ENCODE data around the gene NUFIP1. TPM values are rescaled to one million over a fixed set of nuclear protein-coding genes. Genes with fewer than 3 reads are reported as not detected.

Gene NUFIP1
- total RNA-seq, 4 donors from 2014 or later, result 2.7 to 4.4 (median 3.7) TPM

DNA sequence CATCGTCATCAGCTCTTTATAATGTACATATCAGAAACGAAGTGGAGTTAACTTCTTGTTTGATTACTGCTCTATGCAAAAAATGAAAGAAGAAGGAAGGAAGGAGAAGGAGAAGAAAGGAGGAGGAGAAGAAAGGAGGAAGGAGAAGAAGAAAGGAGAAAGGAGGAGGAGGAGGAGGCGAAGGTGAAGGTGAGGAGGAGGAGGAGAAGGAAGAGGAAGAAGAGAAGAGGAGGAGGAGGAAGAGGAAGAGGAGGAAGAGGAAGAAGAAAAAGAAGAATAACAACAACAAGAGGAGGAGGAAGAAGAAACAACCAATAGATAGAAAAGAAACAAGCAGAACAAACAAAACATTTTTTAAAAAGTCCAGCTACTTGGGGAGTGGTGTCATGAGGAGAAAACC lies 13.1 kb downstream of the NUFIP1 start:
- TF ChIP-seq, protein P1, sequence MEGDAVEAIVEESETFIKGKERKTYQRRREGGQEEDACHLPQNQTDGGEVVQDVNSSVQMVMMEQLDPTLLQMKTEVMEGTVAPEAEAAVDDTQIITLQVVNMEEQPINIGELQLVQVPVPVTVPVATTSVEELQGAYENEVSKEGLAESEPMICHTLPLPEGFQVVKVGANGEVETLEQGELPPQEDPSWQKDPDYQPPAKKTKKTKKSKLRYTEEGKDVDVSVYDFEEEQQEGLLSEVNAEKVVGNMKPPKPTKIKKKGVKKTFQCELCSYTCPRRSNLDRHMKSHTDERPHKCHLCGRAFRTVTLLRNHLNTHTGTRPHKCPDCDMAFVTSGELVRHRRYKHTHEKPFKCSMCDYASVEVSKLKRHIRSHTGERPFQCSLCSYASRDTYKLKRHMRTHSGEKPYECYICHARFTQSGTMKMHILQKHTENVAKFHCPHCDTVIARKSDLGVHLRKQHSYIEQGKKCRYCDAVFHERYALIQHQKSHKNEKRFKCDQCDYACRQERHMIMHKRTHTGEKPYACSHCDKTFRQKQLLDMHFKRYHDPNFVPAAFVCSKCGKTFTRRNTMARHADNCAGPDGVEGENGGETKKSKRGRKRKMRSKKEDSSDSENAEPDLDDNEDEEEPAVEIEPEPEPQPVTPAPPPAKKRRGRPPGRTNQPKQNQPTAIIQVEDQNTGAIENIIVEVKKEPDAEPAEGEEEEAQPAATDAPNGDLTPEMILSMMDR (IDR thresholded peaks at IDR 0.05), result no peak
- TF ChIP-seq POLR2A (IDR thresholded peaks at IDR 0.05) (no peak), EP300 (IDR thresholded peaks at IDR 0.05) (no peak)
- Histone ChIP-seq H3K9me3 (no peaks in the 10 kb centered on the region), H3K4me1 (peaks cover 0 to 18% (median 3%) of the 10 kb centered on the region in 4 donors), H3K27ac (no peak overlapping the region), H3K27me3 (no peaks in the 10 kb centered on the region), H3K4me3 (no peak overlapping the region), H3K36me3 (peaks cover 0 to 65% (median 0%) of the 10 kb centered on the region in 3 donors)
- DNase-seq (ENCODE audit: low spot score in 2 of 2), result no peak
- 89 to 93% methylated on average over 3 of the region's 3 CpGs for WGBS, 2 donors

DNA sequence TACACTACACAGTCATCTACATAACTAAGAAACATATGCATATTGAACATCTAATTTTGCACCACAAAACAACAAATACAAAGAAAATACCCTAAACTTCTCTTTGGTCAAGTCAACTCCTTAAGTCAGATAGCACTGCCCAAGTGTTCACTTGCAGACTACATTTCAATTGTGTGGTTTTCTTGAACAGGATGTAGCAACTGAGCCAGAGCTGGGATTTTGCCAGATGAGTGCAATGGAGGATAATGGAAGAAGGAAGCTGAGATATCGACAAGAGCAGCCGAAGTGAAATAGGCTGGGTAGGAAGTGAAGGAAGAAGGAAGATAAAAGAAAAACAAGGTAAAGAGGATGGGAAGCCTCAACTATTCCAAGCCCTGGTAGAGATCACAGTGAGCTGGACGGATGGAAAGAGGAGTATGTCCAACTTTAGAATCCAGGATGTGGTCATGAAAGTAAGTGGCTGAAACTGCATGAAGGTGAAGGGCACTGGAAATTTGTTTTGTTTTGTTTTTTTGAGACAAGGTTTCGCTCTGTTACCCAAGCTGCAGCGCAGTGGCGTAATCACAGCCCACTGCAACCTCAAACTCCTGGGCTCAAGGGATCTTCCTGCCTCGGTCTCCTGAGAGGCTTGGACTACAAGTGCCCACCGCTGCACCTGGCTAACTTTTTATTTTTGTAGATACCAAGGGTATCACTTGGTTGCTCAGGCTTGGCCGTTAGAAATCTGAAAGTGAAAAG lies 15.0 kb downstream of the NUFIP1 start:
- H3K4me3 ChIP-seq, result no peak overlapping the region
- H3K36me3 ChIP-seq, result peaks cover 0 to 50% (median 0%) of the 10 kb centered on the region in 3 donors
- H3K27ac ChIP-seq, result no peak overlapping the region
- H3K27me3 ChIP-seq, result no peaks in the 10 kb centered on the region
- H3K9me3 ChIP-seq, result no peaks in the 10 kb centered on the region
- TF ChIP-seq, protein P1 (IDR thresholded peaks at IDR 0.05), result no peak
- TF ChIP-seq EP300 (IDR thresholded peaks at IDR 0.05), result no peak
- TF ChIP-seq POLR2A (IDR thresholded peaks at IDR 0.05), result no peak
- peaks cover 0 to 26% (median 4%) of the 10 kb centered on the region in 4 donors for H3K4me1 ChIP-seq
- peak in 1 of 2 donors; percentile 63 for DNase-seq (ENCODE audit: low spot score in 2 of 2)
- 75 to 78% methylated on average over 9 of the region's 9 CpGs for WGBS, 2 donors

DNA sequence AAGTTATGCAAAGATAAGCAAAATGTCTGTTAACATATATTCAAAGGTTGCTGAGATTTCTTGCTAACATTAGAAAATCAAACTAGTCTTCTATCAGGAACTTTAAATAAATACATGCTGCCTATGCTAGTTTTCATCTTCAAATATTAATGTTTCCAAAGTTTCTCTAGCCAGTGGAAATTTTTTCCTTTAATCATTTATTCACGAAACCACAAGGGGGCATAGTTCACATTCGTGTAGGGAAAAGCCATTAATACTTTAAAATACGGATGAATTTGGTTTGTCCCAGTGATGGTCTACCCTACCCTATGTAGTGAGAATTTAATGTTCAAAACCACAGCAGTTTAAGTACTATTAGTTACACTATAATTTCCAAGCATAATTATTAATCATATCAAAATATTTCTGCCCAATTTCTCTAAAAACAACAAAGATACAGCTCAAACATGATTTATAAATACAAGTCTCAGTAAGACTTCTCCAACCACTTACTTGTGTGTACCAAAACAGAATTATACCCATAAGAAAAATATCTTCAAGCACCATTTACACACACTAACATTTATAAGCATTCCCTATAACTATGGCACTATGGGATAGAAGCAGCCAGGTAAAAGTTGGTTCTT lies 16.2 kb downstream of the NUFIP1 start:
- Histone ChIP-seq H3K4me3 (no peak overlapping the region), H3K4me1 (peaks cover 0 to 26% (median 4%) of the 10 kb centered on the region in 4 donors), H3K36me3 (peaks cover 0 to 38% (median 0%) of the 10 kb centered on the region in 3 donors), H3K27ac (no peak overlapping the region), H3K27me3 (no peaks in the 10 kb centered on the region), H3K9me3 (no peaks in the 10 kb centered on the region)
- WGBS, 2 donors, result 2 to 3% methylated on average over 3 of the region's 3 CpGs
- no peak for TF ChIP-seq POLR2A (IDR thresholded peaks at IDR 0.05)
- TF ChIP-seq, protein P1 (IDR thresholded peaks at IDR 0.05), result peak; percentile 47 to 57 (median 55)
- no peak for DNase-seq (ENCODE audit: low spot score in 2 of 2)

DNA sequence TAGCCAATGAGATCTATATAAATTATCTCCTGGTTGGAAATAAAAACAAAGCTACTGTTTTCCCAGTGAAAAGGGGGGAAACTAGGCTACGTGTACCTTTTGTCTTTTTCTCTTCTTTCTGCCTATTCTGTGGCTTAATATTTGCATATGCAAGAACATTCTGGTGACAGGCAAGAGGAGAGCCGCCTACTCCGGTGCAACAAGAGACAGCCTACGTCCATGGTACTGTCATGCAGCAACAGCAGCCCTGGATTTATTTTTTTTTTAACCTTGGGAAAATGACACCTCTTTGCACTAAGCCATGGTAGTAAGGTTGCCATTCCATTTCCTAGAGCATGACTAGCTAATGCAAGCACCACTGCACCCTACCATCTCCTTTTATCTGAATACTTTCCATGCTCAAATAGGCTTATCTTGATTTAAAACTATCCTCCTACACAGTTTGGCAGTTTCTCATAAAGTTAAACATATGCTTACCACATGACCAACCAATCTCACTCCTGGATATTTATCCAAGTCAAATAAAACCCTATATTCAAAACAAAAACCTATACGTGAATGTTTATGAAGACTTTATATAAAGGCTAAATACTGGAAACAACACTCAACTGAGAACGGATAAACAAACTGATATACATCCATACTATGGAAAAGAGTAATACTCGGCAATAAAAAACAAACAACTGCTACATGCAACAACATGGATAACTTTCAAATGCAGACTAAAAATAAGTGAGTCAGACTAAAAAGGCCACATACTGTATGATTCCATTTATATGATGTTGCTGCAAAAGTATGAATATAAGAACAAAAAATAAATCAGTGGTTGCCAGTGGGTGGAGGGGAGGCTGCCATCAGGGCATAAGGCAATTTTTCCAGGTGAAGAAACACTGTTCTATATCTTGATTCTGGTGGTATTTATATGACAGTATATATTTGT lies 17.3 kb downstream of the NUFIP1 start:
- Histone ChIP-seq H3K4me1 (peaks cover 0 to 30% (median 4%) of the 10 kb centered on the region in 4 donors), H3K4me3 (no peak overlapping the region), H3K27me3 (no peaks in the 10 kb centered on the region), H3K27ac (no peak overlapping the region), H3K36me3 (peaks cover 0 to 27% (median 0%) of the 10 kb centered on the region in 3 donors), H3K9me3 (no peaks in the 10 kb centered on the region)
- DNase-seq (ENCODE audit: low spot score in 2 of 2), result no peak
- 83 to 85% methylated on average over 7 of the region's 7 CpGs for WGBS, 2 donors
- TF ChIP-seq EP300 (IDR thresholded peaks at IDR 0.05) (no peak), POLR2A (IDR thresholded peaks at IDR 0.05) (no peak)
- TF ChIP-seq, protein P1 (IDR thresholded peaks at IDR 0.05), result no peak
